Uterus (tissue), 2 donors: ENCODE results near the gene GNAO1.

ENCODE experiments used
- CTCF ChIP-seq, 4 experiments: fragments of 200-600 bp in 2 of 4; fragments of 450-650 bp in 2 of 4; sonication (generic) in 2 of 4; IDR thresholded peaks; one replicate each; pipeline ENCODE4 v1.5.1; 2016 to 2019; ENCODE audit warnings: antibody characterized with exemption in 4 of 4, mild to moderate bottlenecking in 2 of 4, moderate library complexity in 1 of 4
- POLR2A ChIP-seq, 2 donors: fragments of 450-650 bp; IDR thresholded peaks; one replicate each; pipeline ENCODE4 v1.6.1; 2016; ENCODE audit warnings: antibody characterized with exemption in 2 of 2, mild to moderate bottlenecking in 1 of 2, moderate library complexity in 1 of 2

- TF ChIP-seq CTCF (IDR thresholded peaks at IDR 0.05) (no peak), POLR2A (IDR thresholded peaks at IDR 0.05) (no peak)
Observed at GRCh38 chr16:56246051-56246817, 54.9 kb downstream of the GNAO1 start.
